Liver (tissue), 9 donors: ENCODE results near the gene DEFB113. TPM values are rescaled to one million over a fixed set of nuclear protein-coding genes. Genes with fewer than 3 reads are reported as not detected.

Source experiments
- DNase-seq: peaks from one replicate; pipeline ENCODE4 v3.0.0-alpha.2; 2017; ENCODE audit warnings: low spot score
- H3K27ac ChIP-seq, 2 donors: one replicate each; pipeline ENCODE4 v1.7.0; 2013; ENCODE audit warnings: inconsistent platforms in 2 of 2, low read length in 2 of 2, control low read depth in 1 of 2, low read depth in 1 of 2, mild to moderate bottlenecking in 1 of 2
- H3K27me3 ChIP-seq, 4 donors: one replicate each; pipeline versions ENCODE4 v1.6.1 to v1.7.0; 2013; ENCODE audit warnings: low read length in 3 of 4, inconsistent platforms in 1 of 4, mild to moderate bottlenecking in 1 of 4, moderate library complexity in 1 of 4; ENCODE audit not compliant: control insufficient read depth in 4 of 4, insufficient read depth in 4 of 4
- H3K36me3 ChIP-seq, 4 donors: one replicate each; pipeline versions ENCODE4 v1.6.1 to v1.7.0; 2013; ENCODE audit warnings: low read length in 3 of 4, mild to moderate bottlenecking in 3 of 4, low read depth in 1 of 4, moderate library complexity in 1 of 4; ENCODE audit not compliant: control insufficient read depth in 4 of 4, insufficient read depth in 3 of 4
- H3K4me1 ChIP-seq, 4 donors: one replicate each; pipeline versions ENCODE4 v1.6.1 to v1.7.0; 2013; ENCODE audit warnings: low read length in 3 of 4, mild to moderate bottlenecking in 3 of 4, moderate library complexity in 1 of 4; ENCODE audit not compliant: control insufficient read depth in 4 of 4, insufficient read depth in 4 of 4
- H3K4me3 ChIP-seq, 3 donors: one replicate each; pipeline versions ENCODE4 v1.6.1 to v1.7.0; 2013; ENCODE audit warnings: low read length in 3 of 3, control low read depth in 1 of 3, low read depth in 1 of 3, mild to moderate bottlenecking in 1 of 3
- H3K9ac ChIP-seq, 2 donors: one replicate each; pipeline ENCODE4 v1.7.0; 2013; ENCODE audit warnings: low read length in 2 of 2, mild to moderate bottlenecking in 2 of 2, moderate library complexity in 2 of 2, control low read depth in 1 of 2, low read depth in 1 of 2
- H3K9me3 ChIP-seq, 4 donors: one replicate each; pipeline versions ENCODE4 v1.6.1 to v1.7.0; 2013; ENCODE audit warnings: low read length in 3 of 4; ENCODE audit not compliant: control insufficient read depth in 4 of 4
- ATF3 ChIP-seq: IDR thresholded peaks from 2 replicates; pipeline ENCODE4 v1.6.1; 2016; ENCODE audit warnings: antibody characterized with exemption
- FOXA1 ChIP-seq: IDR thresholded peaks from 2 replicates; pipeline ENCODE4 v1.6.1; 2016; ENCODE audit warnings: antibody characterized with exemption
- HNF4G ChIP-seq: IDR thresholded peaks from 2 replicates; pipeline ENCODE4 v1.6.1; 2016; ENCODE audit warnings: antibody characterized with exemption
- JUND ChIP-seq, 2 donors: IDR thresholded peaks; 2 replicates each; pipeline ENCODE4 v1.6.1; 2016; ENCODE audit warnings: antibody characterized with exemption in 2 of 2
- MAX ChIP-seq: IDR thresholded peaks from 2 replicates; pipeline ENCODE4 v1.6.1; 2016; ENCODE audit warnings: antibody characterized with exemption
- REST ChIP-seq: IDR thresholded peaks from 2 replicates; pipeline ENCODE4 v1.6.1; 2016; ENCODE audit warnings: antibody characterized with exemption, mild to moderate bottlenecking
- SP1 ChIP-seq: IDR thresholded peaks from 2 replicates; pipeline ENCODE4 v1.6.1; 2018; ENCODE audit warnings: antibody characterized with exemption, mild to moderate bottlenecking
- ZBTB33 ChIP-seq: IDR thresholded peaks from 2 replicates; pipeline ENCODE4 v1.6.1; 2016; ENCODE audit warnings: antibody characterized with exemption
- WGBS: extraction: QIAGEN DNeasy Blood & Tissue Kit; methylation state at CpG from one replicate; pipeline ENCODE4 v1.1.7; 2013; 5-methylcytosine and 5-hydroxymethylcytosine counted together
- polyA plus RNA-seq, 2 donors: library from polyadenylated mRNA; stranded (reverse) in 1 of 2; unstranded in 1 of 2; fragments of 200-250 nt in 1 of 2; fragments of >200 nt in 1 of 2; fragmentation: Nextera tagmentation in 1 of 2; extraction: Ambion mirVana in 1 of 2; gene quantifications; one replicate each; pipeline versions ENCODE4 v1.2.1 to v1.2.3, GENCODE V29; 2013 to 2015
- total RNA-seq, 2 donors: library from RNA; depleted of rRNA; stranded (reverse); fragments of >200 nt; gene quantifications; one replicate each; pipeline ENCODE4 v1.2.3, GENCODE V29; 2014
- donor health status: healthy.
- donor health status: healthy.
- donor health status: healthy.
- donor health status: healthy.
- donor health status: healthy.

Gene DEFB113
- total and polyA plus RNA-seq, 4 donors = not detected

GRCh38 chr6:49935387-49935786 is 34.0 kb downstream of the DEFB113 start (continued):
- no peak for TF ChIP-seq ATF3

GRCh38 chr6:49934770-49935169 is 34.7 kb downstream of the DEFB113 start:
- no peaks in the 10 kb centered on the region for H3K4me1 ChIP-seq
- TF ChIP-seq HNF4G (no peak), FOXA1 (no peak), ATF3 (no peak), MAX (no peak), JUND (IDR thresholded peaks at IDR 0.05) (no peak), ZBTB33 (no peak), SP1 (no peak)
- H3K9ac ChIP-seq = no peak overlapping the region
- no peak overlapping the region for H3K4me3 ChIP-seq
- H3K9me3 ChIP-seq = no peaks in the 10 kb centered on the region
- no peak for DNase-seq
- H3K36me3 ChIP-seq = no peaks in the 10 kb centered on the region
- WGBS = 57% methylated on average over 1 of the region's 1 CpG
- H3K27me3 ChIP-seq = no peaks in the 10 kb centered on the region
- H3K27ac ChIP-seq = no peak overlapping the region

GRCh38 chr6:49933526-49933925 is 35.9 kb downstream of the DEFB113 start:
- Histone ChIP-seq H3K4me3 (no peak overlapping the region), H3K9me3 (no peaks in the 10 kb centered on the region), H3K27me3 (no peaks in the 10 kb centered on the region), H3K4me1 (no peaks in the 10 kb centered on the region), H3K36me3 (no peaks in the 10 kb centered on the region), H3K27ac (no peak overlapping the region), H3K9ac (no peak overlapping the region)
- DNase-seq = no peak
- WGBS = 93% methylated on average over 21 of the region's 21 CpGs
- TF ChIP-seq ZBTB33 (no peak), HNF4G (no peak), JUND (IDR thresholded peaks at IDR 0.05) (no peak), ATF3 (no peak), REST (no peak), FOXA1 (no peak)
